Measurements from ENCODE around the gene LANCL1.

The LANCL1 gene

DNA sequence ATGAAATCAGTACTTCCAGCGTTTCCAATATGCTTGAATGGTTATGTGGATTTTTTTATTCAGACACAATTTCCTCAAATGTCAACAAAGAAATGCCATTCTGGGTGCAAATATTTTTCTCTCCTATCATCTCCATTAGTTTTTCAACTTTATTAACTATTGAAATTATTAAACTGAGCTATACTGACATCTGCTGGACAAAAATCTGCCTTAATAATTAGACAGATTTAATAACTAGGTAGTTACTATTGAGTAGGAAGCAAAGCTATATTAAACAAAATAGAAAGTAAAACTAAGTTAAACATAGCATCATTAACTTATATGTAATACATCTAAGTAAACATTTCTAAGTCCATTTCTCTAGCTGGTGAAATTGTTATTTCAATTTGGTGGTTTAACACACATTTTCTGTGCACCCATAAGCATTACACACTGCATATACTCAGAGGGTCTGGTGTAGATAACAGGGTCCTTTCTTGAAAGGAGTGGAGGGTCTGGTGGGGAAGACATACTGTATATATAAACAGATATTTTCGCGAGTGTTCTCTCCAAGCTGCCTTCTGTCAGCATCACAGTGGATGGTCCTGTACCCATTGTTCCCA is 77.0 kb downstream of the LANCL1 start:
- in situ Hi-C loops (cut with HindIII; ENCODE audit: low sequenced_read_pairs) = no loop called here

DNA sequence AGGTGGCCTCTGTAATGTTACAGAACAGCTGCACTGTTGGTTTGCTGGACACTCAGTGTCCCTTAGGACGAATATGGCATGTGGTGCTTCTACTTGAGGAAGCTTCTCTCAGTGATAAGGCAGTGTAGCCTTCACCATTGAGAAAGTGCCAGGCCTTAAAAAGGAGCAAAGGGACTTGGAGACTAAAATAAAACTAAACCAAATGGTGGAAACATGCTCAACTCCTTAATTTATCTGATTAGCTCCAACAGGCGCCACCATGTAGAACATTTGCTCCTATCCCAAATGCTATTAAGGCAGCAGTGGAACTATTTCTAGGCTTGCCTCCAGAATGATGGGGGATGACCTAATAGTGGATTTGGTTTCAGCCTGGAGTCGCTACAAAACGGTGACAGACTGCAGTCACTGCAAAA is 84.1 kb downstream of the LANCL1 start:
- in situ Hi-C loops (cut with HindIII; ENCODE audit: low sequenced_read_pairs) = no loop called here

DNA sequence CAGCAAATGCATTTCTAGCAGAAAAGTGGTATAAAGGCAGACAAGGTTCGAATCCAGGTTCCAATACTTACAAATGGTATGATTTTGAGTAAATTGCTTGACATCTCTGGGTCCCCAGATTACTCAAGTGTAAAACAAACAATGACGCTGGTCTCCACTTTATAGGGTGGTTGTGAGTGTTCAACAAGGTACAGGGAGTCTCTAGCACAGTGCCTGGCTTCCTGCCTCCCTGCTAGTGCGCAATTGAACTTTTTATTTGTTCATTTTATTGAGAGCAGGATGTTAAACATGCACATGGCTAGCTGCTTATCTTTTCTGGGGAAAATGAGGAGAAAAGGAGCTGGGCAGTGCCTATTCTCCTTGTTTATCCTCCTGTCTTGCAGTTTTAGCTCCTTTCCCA is 86.7 kb downstream of the LANCL1 start:
- in situ Hi-C loops (cut with HindIII; ENCODE audit: low sequenced_read_pairs) = no loop called here

DNA sequence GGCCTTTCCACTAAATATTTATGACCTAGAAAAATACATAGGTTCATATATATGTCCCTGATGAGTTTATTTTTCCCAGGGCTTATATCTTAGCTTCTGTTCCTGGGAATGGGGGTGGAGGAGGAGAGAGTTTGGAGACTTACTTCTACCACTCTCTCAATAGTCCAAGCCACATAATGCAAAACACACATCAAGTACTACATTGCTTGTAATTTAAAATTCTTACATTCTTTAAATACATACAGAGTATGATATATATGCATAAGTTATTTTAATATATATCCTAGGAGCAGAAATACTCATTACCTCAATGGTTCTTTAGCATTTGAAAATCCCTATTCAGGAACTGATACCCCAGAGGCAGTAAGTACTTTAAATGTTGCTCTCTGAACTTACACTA is 88.4 kb downstream of the LANCL1 start:
- in situ Hi-C loops (cut with HindIII; ENCODE audit: low sequenced_read_pairs) = no loop called here

DNA sequence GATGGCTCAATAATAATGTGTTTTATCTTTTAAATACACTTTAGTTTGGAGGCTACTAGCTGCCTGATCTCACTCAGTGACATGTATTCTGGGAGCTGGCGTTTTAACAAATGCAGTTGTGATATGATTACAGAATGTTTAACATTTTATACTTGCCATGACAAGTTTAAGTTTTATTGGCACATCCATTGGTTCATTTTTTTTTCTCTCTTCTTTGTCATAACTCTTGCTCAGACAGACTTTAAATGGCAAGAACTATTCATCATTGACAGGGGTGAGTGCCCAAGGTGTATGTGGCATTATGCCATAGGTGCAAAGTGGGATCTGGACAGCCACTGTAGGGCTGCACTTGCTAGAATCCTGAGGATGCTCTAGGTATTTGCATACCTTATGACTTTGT is 89.5 kb downstream of the LANCL1 start:
- in situ Hi-C loops (cut with HindIII; ENCODE audit: low sequenced_read_pairs) = no loop called here
